Body of pancreas (tissue), 4 donors: ENCODE measurements around the gene ADCY3.

Experiments
- CTCF ChIP-seq, 7 experiments: fragments of 450-650 bp in 4 of 7; fragments of 200-600 bp in 3 of 7; sonication (generic) in 3 of 7; IDR thresholded peaks; one replicate each; pipeline ENCODE4 v1.5.1; 2016 to 2019; ENCODE audit warnings: antibody characterized with exemption in 7 of 7
- POLR2A ChIP-seq, 3 donors: fragments of 450-650 bp; IDR thresholded peaks; one replicate each; pipeline ENCODE4 v1.6.1; 2016; ENCODE audit warnings: antibody characterized with exemption in 3 of 3, mild to moderate bottlenecking in 2 of 3

- TF ChIP-seq CTCF (IDR thresholded peaks at IDR 0.05), result no peak
- no peak for TF ChIP-seq POLR2A (IDR thresholded peaks at IDR 0.05)
Measured at GRCh38 chr2:24840962-24841945, 78.8 kb downstream of the ADCY3 start.
